Measurements from ENCODE around the gene EFNA5.

DNA sequence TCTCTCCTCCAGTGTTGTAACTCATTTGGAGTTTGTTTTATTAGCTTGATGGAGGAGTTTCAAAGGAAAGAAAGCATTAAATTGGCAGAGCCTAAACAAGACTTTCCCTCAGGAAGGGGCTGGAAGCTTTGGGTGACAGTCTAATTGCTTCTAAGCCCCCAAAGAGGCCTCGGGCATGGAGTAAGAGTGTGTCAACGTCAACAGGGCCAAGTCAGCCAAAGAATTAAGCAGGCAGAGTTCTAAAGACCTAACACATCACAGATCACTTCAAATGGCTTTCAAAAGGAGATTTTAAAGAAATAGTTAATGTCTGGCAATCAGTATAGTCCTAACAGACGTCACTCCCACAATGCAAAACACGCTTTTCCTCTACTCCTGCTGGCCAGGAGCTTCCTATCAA lies 234.5 kb downstream of the EFNA5 start:
- TF ChIP-seq GATA2 (IDR thresholded peaks at IDR 0.05; ENCODE audit: low read depth, low read length) (no peak), GATA3 (IDR thresholded peaks at IDR 0.05; ENCODE audit: low read depth, low read length) (no peak)

Data from SH-SY5Y (cell line).